HepG2 (cell line): ENCODE results near the gene CENPL. TPM values are rescaled to one million over a fixed set of nuclear protein-coding genes. Genes with fewer than 3 reads are reported as not detected.

Experiments used
- ATAD3A ChIP-seq: sonication (generic); formaldehyde crosslinking; IDR thresholded peaks from 2 replicates; pipeline ENCODE4 v1.4.0; 2020; ENCODE audit warnings: missing genetic modification reagents
- FOSL2 ChIP-seq: sonication (generic); formaldehyde crosslinking; IDR thresholded peaks from 2 replicates; pipeline ENCODE4 v1.4.0; 2020; ENCODE audit warnings: missing genetic modification reagents
- GRHL1 ChIP-seq: sonication (generic); formaldehyde crosslinking; conservative IDR thresholded peaks from 2 replicates; pipeline ENCODE4 v1.8.0; 2022; ENCODE audit warnings: missing genetic modification reagents
- KLF11 ChIP-seq: IDR thresholded peaks from 2 replicates; pipeline ENCODE4 v1.6.1; 2016; ENCODE audit warnings: missing compliant biosample characterization
- MAFF ChIP-seq: IDR thresholded peaks from 2 replicates; pipeline ENCODE4 v1.6.1; 2011; ENCODE audit warnings: low read depth, low read length, improper control_type of control experiment
- MED8 ChIP-seq: sonication (generic); formaldehyde crosslinking; IDR thresholded peaks from 2 replicates; pipeline ENCODE4 v1.8.1; 2023; ENCODE audit warnings: mild to moderate bottlenecking, missing genetic modification reagents; ENCODE audit not compliant: insufficient replicate concordance
- NFYB ChIP-seq: sonication (generic); formaldehyde crosslinking; IDR thresholded peaks from 2 replicates; pipeline ENCODE4 v1.4.0; 2020; ENCODE audit warnings: missing genetic modification reagents
- ONECUT2 ChIP-seq: sonication (generic); formaldehyde crosslinking; IDR thresholded peaks from 2 replicates; pipeline ENCODE4 v1.4.0; 2020; ENCODE audit warnings: missing genetic modification reagents
- POLR2A ChIP-seq, 2 experiments: IDR thresholded peaks; 2 replicates each; pipeline ENCODE4 v1.6.1; 2011; ENCODE audit warnings: low read depth in 2 of 2, low read length in 2 of 2, mild to moderate bottlenecking in 1 of 2, moderate library complexity in 1 of 2; ENCODE audit not compliant: insufficient read depth in 1 of 2
- RARG ChIP-seq: sonication (generic); formaldehyde crosslinking; IDR thresholded peaks from 2 replicates; pipeline ENCODE4 v1.4.0; 2020; ENCODE audit warnings: low read depth, mild to moderate bottlenecking, missing genetic modification reagents
- SKIL ChIP-seq: sonication (generic); formaldehyde crosslinking; IDR thresholded peaks from 2 replicates; pipeline ENCODE4 v1.8.0; 2022; ENCODE audit warnings: missing genetic modification reagents, mild to moderate bottlenecking, moderate library complexity, borderline replicate concordance
- ZHX2 ChIP-seq, 2 experiments: sonication (generic) in 1 of 2; formaldehyde crosslinking in 1 of 2; IDR thresholded peaks; 2 replicates each; pipeline versions ENCODE4 v1.6.1 to v1.9.0; 2014 to 2022; ENCODE audit warnings: antibody characterized with exemption in 1 of 2, borderline replicate concordance in 1 of 2, inconsistent platforms in 1 of 2, low read depth in 1 of 2, missing genetic modification reagents in 1 of 2
- ZNF10 ChIP-seq: sonication (generic); formaldehyde crosslinking; IDR thresholded peaks from 2 replicates; pipeline ENCODE4 v1.4.0; 2020; ENCODE audit warnings: mild to moderate bottlenecking, low read depth, missing genetic modification reagents, borderline replicate concordance
- ZNF143 ChIP-seq: sonication (generic); formaldehyde crosslinking; IDR thresholded peaks from 2 replicates; pipeline ENCODE4 v1.4.0; 2020; ENCODE audit warnings: missing genetic modification reagents
- ZNF670 ChIP-seq: sonication (generic); formaldehyde crosslinking; IDR thresholded peaks from 2 replicates; pipeline ENCODE4 v1.8.0; 2022; ENCODE audit warnings: mild to moderate bottlenecking, missing genetic modification reagents, borderline replicate concordance
- ZNF790 ChIP-seq: sonication (generic); formaldehyde crosslinking; IDR thresholded peaks from 2 replicates; pipeline ENCODE4 v1.8.0; 2022; ENCODE audit warnings: missing genetic modification reagents, mild to moderate bottlenecking, borderline replicate concordance
- polyA plus RNA-seq, 8 experiments: library from polyadenylated mRNA; depleted of rRNA in 3 of 8; stranded (reverse) in 7 of 8; unstranded in 1 of 8; fragments of >200 nt; fragmentation: Illumina TruSeq in 4 of 8; extraction: Trizol in 4 of 8; gene quantifications; 2 replicates each; pipeline versions ENCODE4 v1.2.1 to v1.2.3, GENCODE V29; 2011 to 2016; ENCODE audit warnings: low read depth in 4 of 8, missing spikeins in 1 of 8, mixed read lengths in 1 of 8; ENCODE audit not compliant: insufficient read depth in 1 of 8
- total RNA-seq, 5 experiments: library from RNA; depleted of rRNA; stranded (reverse); fragments of >200 nt; fragmentation: Illumina TruSeq; extraction: Trizol; gene quantifications; 2 replicates each; pipeline ENCODE4 v1.2.3, GENCODE V29; 2016; ENCODE audit warnings: low read depth in 1 of 5
- TF ChIP-seq, protein P1 (sequence below): sonication (generic); formaldehyde crosslinking; IDR thresholded peaks from 2 replicates; pipeline ENCODE4 v1.5.0; 2020; ENCODE audit warnings: missing genetic modification reagents
- TF ChIP-seq, protein P2 (sequence below): sonication (generic); formaldehyde crosslinking; IDR thresholded peaks from 2 replicates; pipeline ENCODE4 v1.5.0; 2020; ENCODE audit warnings: missing genetic modification reagents

Gene CENPL
- total and polyA plus RNA-seq, 2 of the 13 experiments (the other 11 are each of a cell fraction or from before 2014, with no cell fraction given), result 4.4 to 14.2 TPM

DNA sequence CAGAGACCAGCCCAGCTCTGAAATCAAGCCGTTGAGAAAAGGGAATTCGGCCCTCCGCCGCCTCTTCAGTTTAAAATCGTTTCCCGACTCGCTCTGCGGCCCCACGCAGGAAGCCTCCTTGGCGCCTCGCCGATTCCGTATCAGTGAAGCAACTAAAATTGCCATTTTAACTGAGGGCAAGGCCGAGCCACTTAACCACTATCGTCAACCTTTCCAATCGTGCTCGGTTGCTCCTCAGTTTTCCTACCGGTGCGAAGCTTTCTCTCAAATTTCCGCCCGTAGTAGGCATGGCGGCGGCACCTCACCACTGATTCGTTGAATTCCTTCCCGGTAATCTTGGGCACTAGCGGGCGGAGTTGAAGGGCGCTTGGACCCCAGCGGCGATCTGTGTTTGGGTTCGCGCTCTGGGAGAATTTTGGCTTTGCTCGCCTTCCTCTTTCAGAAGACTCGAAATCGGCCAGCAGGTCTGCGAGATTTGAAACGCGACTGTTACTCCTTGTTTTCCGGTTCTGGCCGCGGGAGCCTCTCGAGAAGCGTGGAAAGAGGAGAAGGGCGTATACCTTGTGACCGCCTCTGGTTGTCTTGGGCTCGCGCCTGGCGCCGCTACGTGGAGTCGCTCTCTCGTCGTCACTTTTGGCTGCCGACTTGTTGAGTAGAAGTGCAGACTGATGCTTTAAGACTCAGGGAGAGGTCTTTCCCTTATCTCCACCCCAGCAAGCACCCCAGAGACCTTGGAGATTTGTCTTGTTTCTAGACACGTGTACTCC is at the start of gene CENPL, which contains the start of gene DARS2 (continued):
- TF ChIP-seq ZNF790, result no peak
- no peak for TF ChIP-seq ONECUT2 (CRISPR knock-in tag)
- TF ChIP-seq ZNF670, result no peak
- TF ChIP-seq GRHL1 (CRISPR knock-in tag), result no peak
- TF ChIP-seq ZHX2 (IDR thresholded peaks at IDR 0.05; ENCODE audit: low read depth), result peak; percentile 97
- TF ChIP-seq ZHX2 (CRISPR knock-in tag; IDR thresholded peaks at IDR 0.05; ENCODE audit: borderline replicate concordance), result no peak
- TF ChIP-seq ZNF143 (CRISPR knock-in tag), result peak; percentile 95
- no peak for TF ChIP-seq KLF11 (CRISPR knock-in tag)
- TF ChIP-seq NFYB, result peak; percentile 81
- no peak for TF ChIP-seq MAFF
- no peak for TF ChIP-seq ATAD3A (CRISPR knock-in tag)
- peak; percentile 6; the same call in 1 of the 2 replicates for TF ChIP-seq FOSL2 (CRISPR knock-in tag)
- TF ChIP-seq POLR2A (IDR thresholded peaks at IDR 0.05; ENCODE audit: insufficient read depth in 1 of 2, low read depth in 2 of 2, low read length in 2 of 2), result peak; percentile 63 to 80
- no peak for TF ChIP-seq ZNF10
- TF ChIP-seq RARG (CRISPR knock-in tag), result no peak
- TF ChIP-seq SKIL (CRISPR knock-in tag), result no peak
- TF ChIP-seq, protein P1, sequence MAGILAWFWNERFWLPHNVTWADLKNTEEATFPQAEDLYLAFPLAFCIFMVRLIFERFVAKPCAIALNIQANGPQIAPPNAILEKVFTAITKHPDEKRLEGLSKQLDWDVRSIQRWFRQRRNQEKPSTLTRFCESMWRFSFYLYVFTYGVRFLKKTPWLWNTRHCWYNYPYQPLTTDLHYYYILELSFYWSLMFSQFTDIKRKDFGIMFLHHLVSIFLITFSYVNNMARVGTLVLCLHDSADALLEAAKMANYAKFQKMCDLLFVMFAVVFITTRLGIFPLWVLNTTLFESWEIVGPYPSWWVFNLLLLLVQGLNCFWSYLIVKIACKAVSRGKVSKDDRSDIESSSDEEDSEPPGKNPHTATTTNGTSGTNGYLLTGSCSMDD, result no peak
- no peak for TF ChIP-seq MED8 (CRISPR knock-in tag)
- TF ChIP-seq, protein P2, sequence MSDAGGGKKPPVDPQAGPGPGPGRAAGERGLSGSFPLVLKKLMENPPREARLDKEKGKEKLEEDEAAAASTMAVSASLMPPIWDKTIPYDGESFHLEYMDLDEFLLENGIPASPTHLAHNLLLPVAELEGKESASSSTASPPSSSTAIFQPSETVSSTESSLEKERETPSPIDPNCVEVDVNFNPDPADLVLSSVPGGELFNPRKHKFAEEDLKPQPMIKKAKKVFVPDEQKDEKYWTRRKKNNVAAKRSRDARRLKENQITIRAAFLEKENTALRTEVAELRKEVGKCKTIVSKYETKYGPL (CRISPR knock-in tag), result no peak
